ENCODE data around the gene CAPN10.
A peak's percentile ranks its signal among the peaks of the same experiment; 100 is the strongest.

Gene CAPN10

GRCh38 chr2:240635121-240635997 lies 48.8 kb downstream of the CAPN10 start:
- H3K4me3 ChIP-seq: no peak overlapping the region
- H3K27ac ChIP-seq: no peak overlapping the region
- H3K9me3 ChIP-seq: peaks cover 0 to 3% (median 0%) of the 10 kb centered on the region in 3 donors
- TF ChIP-seq CTCF (IDR thresholded peaks at IDR 0.05): no peak
- peaks cover 0 to 31% of the 10 kb centered on the region in 2 donors for H3K27me3 ChIP-seq
- peaks cover 0 to 7% (median 0%) of the 10 kb centered on the region in 3 donors for H3K36me3 ChIP-seq
- DNase-seq: peak; percentile 10 to 51
- intact Hi-C loops (cut with DNase I; ENCODE audit: low total_unique reads): no loop called here
- H3K4me1 ChIP-seq: no peaks in the 10 kb centered on the region

GRCh38 chr2:240635998-240636547 lies 49.5 kb downstream of the CAPN10 start:
- Histone ChIP-seq H3K4me3 (no peak overlapping the region), H3K4me1 (no peaks in the 10 kb centered on the region), H3K27me3 (peaks cover 0 to 31% of the 10 kb centered on the region in 2 donors), H3K9me3 (peaks cover 0 to 3% (median 0%) of the 10 kb centered on the region in 3 donors), H3K27ac (no peak overlapping the region), H3K36me3 (peaks cover 0 to under 1% (median 0%) of the 10 kb centered on the region in 3 donors)
- TF ChIP-seq CTCF (IDR thresholded peaks at IDR 0.05): no peak
- intact Hi-C loops (cut with DNase I; ENCODE audit: low total_unique reads): no loop called here
- peak; percentile 3 to 41 for DNase-seq

GRCh38 chr2:240636563-240637115 lies 50.1 kb downstream of the CAPN10 start:
- no peak overlapping the region for H3K4me3 ChIP-seq
- H3K36me3 ChIP-seq: no peaks in the 10 kb centered on the region
- H3K9me3 ChIP-seq: peaks cover 0 to 3% (median 0%) of the 10 kb centered on the region in 3 donors
- no peaks in the 10 kb centered on the region for H3K4me1 ChIP-seq
- peak; percentile 13 to 39 for DNase-seq
- intact Hi-C loops (cut with DNase I; ENCODE audit: low total_unique reads): no loop called here
- H3K27me3 ChIP-seq: peaks cover 0 to 31% of the 10 kb centered on the region in 2 donors
- no peak overlapping the region for H3K27ac ChIP-seq
- TF ChIP-seq CTCF (IDR thresholded peaks at IDR 0.05): no peak

- H3K4me1 ChIP-seq: no peaks in the 10 kb centered on the region
- H3K27ac ChIP-seq: no peak overlapping the region
- DNase-seq: peak in 1 of 2 donors; percentile 49
- peaks cover 0 to 3% (median 0%) of the 10 kb centered on the region in 3 donors for H3K9me3 ChIP-seq
- no peak overlapping the region for H3K4me3 ChIP-seq
- no peaks in the 10 kb centered on the region for H3K36me3 ChIP-seq
- peaks cover 0 to 36% of the 10 kb centered on the region in 2 donors for H3K27me3 ChIP-seq
- TF ChIP-seq CTCF (IDR thresholded peaks at IDR 0.05): no peak
- intact Hi-C loops (cut with DNase I; ENCODE audit: low total_unique reads): no loop called here
Measured at GRCh38 chr2:240637116-240637900, 50.8 kb downstream of the CAPN10 start.

- no peak overlapping the region for H3K27ac ChIP-seq
- H3K4me1 ChIP-seq: no peaks in the 10 kb centered on the region
- no peak for TF ChIP-seq CTCF (IDR thresholded peaks at IDR 0.05)
- intact Hi-C loops (cut with DNase I; ENCODE audit: low total_unique reads): no loop called here
- no peak overlapping the region for H3K4me3 ChIP-seq
- peaks cover 0 to 3% (median 0%) of the 10 kb centered on the region in 3 donors for H3K9me3 ChIP-seq
- peaks cover 0 to 42% of the 10 kb centered on the region in 2 donors for H3K27me3 ChIP-seq
- DNase-seq: peak in 1 of 2 donors; percentile 48
- no peaks in the 10 kb centered on the region for H3K36me3 ChIP-seq
Measured at GRCh38 chr2:240637901-240638345, 51.4 kb downstream of the CAPN10 start.

Measured in tibial artery (tissue), 4 donors.